GM18526 (cell line): ENCODE data around the gene DLG5.

Source experiments
- POLR2A ChIP-seq: IDR thresholded peaks from 3 replicates; pipeline ENCODE4 v1.6.1; 2011; ENCODE audit not compliant: insufficient read length; ENCODE audit errors: extremely low read depth

The DLG5 gene

GRCh38 chr10:77909021-77909748 is 17.4 kb downstream of the DLG5 start:
- TF ChIP-seq POLR2A = no peak

DNA sequence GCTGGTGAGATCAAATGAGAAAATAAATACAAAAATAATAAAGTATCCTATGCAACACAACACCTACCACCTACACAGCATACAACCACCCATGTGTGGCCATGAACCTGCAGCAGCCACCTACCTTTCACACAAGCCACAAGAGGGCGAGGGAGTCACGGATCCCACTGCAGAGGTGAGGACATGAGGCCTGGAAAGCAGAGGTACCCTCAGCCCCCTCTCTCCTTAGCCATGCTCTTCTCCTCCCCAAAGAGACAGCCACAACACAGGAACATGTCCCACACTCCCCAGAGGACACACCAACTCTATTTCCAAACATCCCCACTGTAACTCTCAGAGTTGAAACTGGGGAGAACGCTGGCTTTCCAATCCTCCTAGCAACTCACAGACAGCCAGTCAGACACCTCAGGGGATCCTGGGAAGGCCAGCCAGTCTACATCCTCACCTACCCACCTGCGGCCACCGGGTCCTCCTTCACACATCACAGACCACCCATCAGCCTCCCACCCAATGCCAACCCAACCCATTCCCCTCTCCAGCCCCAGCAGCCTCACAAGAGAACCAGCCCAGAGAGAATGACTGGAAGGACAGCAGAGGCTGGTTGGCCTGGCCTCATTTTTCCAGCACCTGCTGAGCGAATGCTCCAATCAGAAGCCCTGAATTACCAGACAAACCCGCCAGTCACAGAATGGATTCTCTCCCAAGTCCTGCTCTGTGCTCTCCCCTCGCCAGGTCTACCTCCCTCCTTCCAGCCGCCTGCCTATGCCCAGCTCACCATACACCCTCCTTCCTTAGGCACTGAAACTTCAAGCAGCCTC is 18.4 kb downstream of the DLG5 start:
- no peak for TF ChIP-seq POLR2A

GRCh38 chr10:77907462-77907861 is 19.1 kb downstream of the DLG5 start:
- TF ChIP-seq POLR2A = no peak

GRCh38 chr10:77906951-77907421 is 19.6 kb downstream of the DLG5 start:
- TF ChIP-seq POLR2A = no peak

GRCh38 chr10:77905781-77906180 is 20.8 kb downstream of the DLG5 start:
- TF ChIP-seq POLR2A = no peak

- no peak for TF ChIP-seq POLR2A
Observed at GRCh38 chr10:77905086-77905748, 21.3 kb downstream of the DLG5 start.

DNA sequence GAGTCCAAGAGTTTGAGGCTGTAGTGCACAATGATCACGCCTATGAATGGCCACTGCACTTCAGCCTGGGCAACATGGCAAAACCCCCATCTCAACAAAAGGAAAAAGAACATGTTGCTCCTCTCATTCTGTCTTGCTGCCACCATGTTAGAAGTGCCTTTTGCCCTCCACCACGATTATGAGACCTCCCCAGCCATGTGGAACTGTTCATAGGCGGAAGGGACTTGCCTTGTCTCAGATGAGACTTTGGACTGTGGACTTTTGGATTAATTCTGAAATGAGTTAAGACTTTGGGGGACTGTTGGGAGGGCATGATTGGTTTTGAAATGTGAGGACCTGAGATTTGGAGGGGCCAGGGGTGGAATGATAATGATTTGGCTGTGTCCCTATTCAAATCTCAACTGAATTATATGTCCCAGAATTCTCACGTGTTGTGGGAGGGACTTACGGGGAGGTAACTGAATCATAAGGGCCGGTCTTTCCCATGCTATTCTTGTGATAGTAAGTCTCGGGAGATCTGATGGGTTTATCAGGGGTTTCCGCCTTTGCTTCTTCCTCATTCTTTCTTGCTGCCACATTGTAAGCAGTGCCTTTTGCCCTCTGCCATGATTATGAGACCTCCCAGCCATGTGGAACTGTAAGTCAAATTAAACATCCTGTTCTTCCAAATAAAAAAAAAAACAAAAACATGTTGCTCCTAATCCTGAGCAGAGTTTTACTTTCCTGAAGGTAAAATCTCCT is 22.3 kb downstream of the DLG5 start:
- no peak for TF ChIP-seq POLR2A

DNA sequence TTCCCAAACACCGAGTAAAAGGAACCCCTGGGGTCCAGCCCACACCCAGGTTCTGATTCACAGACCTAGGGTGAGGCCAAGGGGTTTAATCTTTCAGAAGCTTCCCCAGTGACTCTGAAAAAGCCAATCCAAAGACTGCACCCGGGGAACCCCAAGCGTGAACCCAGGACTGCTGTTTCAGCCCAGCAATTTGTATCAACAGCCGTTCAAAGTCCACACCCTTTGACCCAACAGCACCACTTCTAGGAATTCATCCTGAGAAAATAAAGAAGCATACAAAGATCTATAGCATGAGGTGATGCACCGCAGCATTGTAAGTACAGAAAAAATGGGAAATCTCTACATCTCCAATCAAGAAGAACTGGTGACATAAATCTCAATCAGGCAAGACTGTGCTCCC is 24.4 kb downstream of the DLG5 start:
- TF ChIP-seq POLR2A = no peak

- no peak for TF ChIP-seq POLR2A
Observed at GRCh38 chr10:77901743-77902142, 24.8 kb downstream of the DLG5 start.

- TF ChIP-seq POLR2A = no peak
Observed at GRCh38 chr10:77899690-77900089, 26.9 kb downstream of the DLG5 start.

DNA sequence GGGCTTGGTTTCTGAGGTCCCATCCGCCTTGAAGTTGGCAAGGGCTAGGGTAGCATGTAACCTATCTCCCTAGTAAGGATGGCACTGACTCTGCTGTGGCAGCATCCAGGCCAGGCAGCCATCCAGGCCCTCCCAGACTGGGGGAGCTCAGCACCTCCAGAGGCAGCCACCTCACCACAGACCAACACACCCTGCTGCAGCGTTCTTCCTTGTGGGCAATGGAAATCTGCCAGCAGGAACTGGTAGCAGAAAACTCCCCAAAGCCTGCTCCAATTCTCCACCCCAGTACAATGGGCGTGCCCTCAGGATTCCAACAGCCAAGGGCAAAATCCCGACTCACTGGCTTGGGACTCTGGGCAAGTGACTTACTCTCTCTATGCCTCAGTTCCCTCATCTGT is 27.5 kb downstream of the DLG5 start:
- no peak for TF ChIP-seq POLR2A

- no peak for TF ChIP-seq POLR2A
Observed at GRCh38 chr10:77898323-77899079, 28.1 kb downstream of the DLG5 start.

DNA sequence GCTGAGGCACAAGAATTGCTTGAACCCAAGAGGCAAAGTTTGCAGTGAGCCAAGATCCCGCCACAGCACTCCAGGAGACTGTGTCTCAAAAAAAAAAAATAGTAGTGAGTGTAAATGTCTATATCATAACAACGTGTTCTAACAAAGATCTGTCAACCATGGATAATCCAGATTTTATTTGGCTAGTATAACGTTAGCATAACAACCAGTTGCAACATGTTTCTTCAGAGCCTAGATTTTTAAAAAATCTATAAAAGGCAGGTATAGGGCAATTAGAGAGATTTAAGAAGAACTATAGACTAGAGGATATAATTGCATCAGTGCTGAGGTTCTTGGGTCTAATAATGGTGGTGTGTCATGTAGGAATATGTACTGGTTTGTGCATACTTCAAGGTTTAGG is 30.5 kb downstream of the DLG5 start:
- TF ChIP-seq POLR2A = no peak

DNA sequence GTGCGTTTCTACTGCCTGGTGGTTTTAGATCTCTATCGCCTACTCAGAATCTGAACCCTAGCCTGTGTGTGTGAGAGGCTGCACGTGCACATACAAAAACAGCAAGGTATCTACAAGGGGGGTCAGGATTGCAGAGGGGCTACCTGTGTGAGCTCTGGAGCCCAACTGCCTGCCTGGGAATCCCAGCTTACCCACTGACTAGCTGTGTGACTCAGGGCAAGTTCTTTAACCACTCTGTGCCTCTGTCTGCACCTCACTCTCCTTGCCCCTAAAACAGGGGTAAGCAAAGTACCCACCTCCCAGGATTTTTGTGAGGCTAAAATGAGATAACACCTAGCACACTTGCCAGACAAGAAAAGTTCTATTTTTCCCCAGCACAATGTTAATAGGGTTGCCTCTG is 32.5 kb downstream of the DLG5 start:
- TF ChIP-seq POLR2A = no peak
